Activated CD8-positive, alpha-beta memory T cell treated with anti-CD3 and anti-CD28 coated beads, Interleukin-2, amount 50 U/mL, for 48 hours (primary cell): Measurements from ENCODE around the gene CRY2.
A peak's percentile ranks its signal among the peaks of the same experiment; 100 is the strongest.

ENCODE experiments used
- DNase-seq: peaks from one replicate; pipeline ENCODE4 v3.0.0-alpha.2; 2020

CRY2 gene

GRCh38 chr11:45879803-45880686 is 32.8 kb downstream of the CRY2 start:
- no peak for DNase-seq

GRCh38 chr11:45880772-45881570 is 33.7 kb downstream of the CRY2 start:
- DNase-seq: no peak

- DNase-seq: no peak
Observed at GRCh38 chr11:45881708-45882368, 34.6 kb downstream of the CRY2 start.

GRCh38 chr11:45884596-45885185 is 37.4 kb downstream of the CRY2 start:
- DNase-seq: no peak

GRCh38 chr11:45885274-45885920 is 38.1 kb downstream of the CRY2 start, which contains the start of gene MAPK8IP1:
Gene MAPK8IP1, plus strand, starts transcription at chr11:45885651. Its CDS starts 170 bp downstream, at chr11:45885821.
- DNase-seq: peak; percentile 86

- DNase-seq: no peak
Observed at GRCh38 chr11:45885921-45886721, 38.8 kb downstream of the CRY2 start.

GRCh38 chr11:45886816-45887520 is 39.7 kb downstream of the CRY2 start:
- DNase-seq: no peak

GRCh38 chr11:45887587-45887986 is 40.3 kb downstream of the CRY2 start:
- no peak for DNase-seq

GRCh38 chr11:45889555-45889954 is 42.3 kb downstream of the CRY2 start:
- DNase-seq: no peak

- DNase-seq: no peak
Observed at GRCh38 chr11:45889966-45890365, 42.7 kb downstream of the CRY2 start.

GRCh38 chr11:45890886-45891550 is 43.7 kb downstream of the CRY2 start:
- DNase-seq: no peak

GRCh38 chr11:45892856-45893255 is 45.6 kb downstream of the CRY2 start:
- DNase-seq: no peak

GRCh38 chr11:45894555-45895247 is 47.4 kb downstream of the CRY2 start:
- no peak for DNase-seq

GRCh38 chr11:45895553-45896259 is 48.4 kb downstream of the CRY2 start:
- DNase-seq: no peak

- no peak for DNase-seq
Observed at GRCh38 chr11:45896422-45896984, 49.2 kb downstream of the CRY2 start.

- no peak for DNase-seq
Observed at GRCh38 chr11:45897556-45897955, 50.3 kb downstream of the CRY2 start.

- DNase-seq: no peak
Observed at GRCh38 chr11:45899086-45899447, 51.8 kb downstream of the CRY2 start.

GRCh38 chr11:45899448-45900174 is 52.3 kb downstream of the CRY2 start:
- DNase-seq: peak; percentile 87
